Loucy (cell line): ENCODE results near the gene RERG.

Experiments used
- H2AFZ ChIP-seq: fragments of 200-600 bp; sonication (generic); 2 replicates; pipeline ENCODE4 v1.6.0; 2016; ENCODE audit warnings: antibody characterized with exemption, mild to moderate bottlenecking, low read length, moderate library complexity
- H3F3A ChIP-seq: fragments of 200-600 bp; 2 replicates; pipeline ENCODE4 v1.6.0; 2016; ENCODE audit warnings: antibody characterized with exemption, low read depth, mild to moderate bottlenecking
- H3K27me3 ChIP-seq: fragments of 200-600 bp; sonication (generic); 2 replicates; pipeline ENCODE4 v1.6.1; 2014; ENCODE audit warnings: low read length, mild to moderate bottlenecking; ENCODE audit not compliant: insufficient read depth, poor library complexity, severe bottlenecking
- H3K36me3 ChIP-seq: fragments of 200-600 bp; sonication (generic); 2 replicates; pipeline ENCODE4 v1.6.1; 2016; ENCODE audit warnings: low read length; ENCODE audit not compliant: insufficient read depth
- H3K4me1 ChIP-seq: fragments of 200-600 bp; sonication (generic); 2 replicates; pipeline ENCODE4 v1.5.1; 2014; ENCODE audit warnings: low read length, mild to moderate bottlenecking; ENCODE audit not compliant: insufficient read depth, poor library complexity, severe bottlenecking
- H3K4me2 ChIP-seq: fragments of 200-600 bp; sonication (generic); 2 replicates; pipeline ENCODE4 v1.6.0; 2014; ENCODE audit warnings: antibody characterized with exemption, low read length, low read depth, mild to moderate bottlenecking; ENCODE audit not compliant: poor library complexity, severe bottlenecking
- H3K4me3 ChIP-seq: fragments of 200-600 bp; sonication (generic); 2 replicates; pipeline ENCODE4 v1.5.1; 2014; ENCODE audit warnings: low read length, mild to moderate bottlenecking, mixed read lengths; ENCODE audit not compliant: poor library complexity, severe bottlenecking
- H3K79me2 ChIP-seq: fragments of 200-600 bp; sonication (generic); 2 replicates; pipeline ENCODE4 v1.6.1; 2014; ENCODE audit warnings: low read length; ENCODE audit not compliant: insufficient read depth
- H3K9ac ChIP-seq: fragments of 200-600 bp; sonication (generic); 2 replicates; pipeline ENCODE4 v1.6.0; 2014; ENCODE audit warnings: mild to moderate bottlenecking, low read depth, low read length, moderate library complexity; ENCODE audit not compliant: poor library complexity, severe bottlenecking
- H3K9me2 ChIP-seq: fragments of 200-600 bp; sonication (generic); replicated peaks from 2 replicates; pipeline ENCODE4 v1.6.1; 2016; ENCODE audit warnings: low read depth, low read length, mixed read lengths
- H3K9me3 ChIP-seq: fragments of 200-600 bp; sonication (generic); 2 replicates; pipeline ENCODE4 v1.6.1; 2014; ENCODE audit warnings: mild to moderate bottlenecking, antibody characterized with exemption, low read length, low read depth; ENCODE audit not compliant: insufficient read depth
- H4K20me1 ChIP-seq: fragments of 200-600 bp; sonication (generic); 2 replicates; pipeline ENCODE4 v1.6.0; 2014; ENCODE audit warnings: antibody characterized with exemption, low read length, mild to moderate bottlenecking; ENCODE audit not compliant: insufficient read depth, poor library complexity, severe bottlenecking
- CTCF ChIP-seq: fragments of 200-600 bp; sonication (generic); conservative IDR thresholded peaks from 2 replicates; pipeline ENCODE4 v1.5.1; 2014; ENCODE audit warnings: mild to moderate bottlenecking, antibody characterized with exemption, low read length
- EZH2phosphoT487 ChIP-seq: fragments of 200-600 bp; IDR thresholded peaks from 2 replicates; pipeline ENCODE4 v1.6.1; 2018; ENCODE audit warnings: antibody characterized with exemption, mild to moderate bottlenecking, moderate library complexity, borderline replicate concordance

RERG gene

GRCh38 chr12:15218794-15219193 lies 2.4 kb downstream of the RERG start:
- Histone ChIP-seq H3K9me2 (no peaks in the 10 kb centered on the region), H3K4me1 (no peaks in the 10 kb centered on the region), H3K4me3 (no peak overlapping the region), H2AFZ (no peak overlapping the region), H3K79me2 (no peaks in the 10 kb centered on the region), H3F3A (no peaks in the 10 kb centered on the region), H3K9me3 (no peaks in the 10 kb centered on the region), H3K4me2 (no peak overlapping the region), H4K20me1 (no peaks in the 10 kb centered on the region), H3K36me3 (no peaks in the 10 kb centered on the region), H3K9ac (no peak overlapping the region), H3K27me3 (no peaks in the 10 kb centered on the region)
- TF ChIP-seq CTCF (no peak), EZH2phosphoT487 (no peak)

- H3K9ac ChIP-seq: no peak overlapping the region
- no peaks in the 10 kb centered on the region for H3K9me2 ChIP-seq
- H3K4me3 ChIP-seq: no peak overlapping the region
- no peaks in the 10 kb centered on the region for H3F3A ChIP-seq
- H2AFZ ChIP-seq: no peak overlapping the region
- H3K4me2 ChIP-seq: no peak overlapping the region
- H3K36me3 ChIP-seq: no peaks in the 10 kb centered on the region
- H3K79me2 ChIP-seq: no peaks in the 10 kb centered on the region
- H3K4me1 ChIP-seq: no peaks in the 10 kb centered on the region
- no peaks in the 10 kb centered on the region for H3K27me3 ChIP-seq
- no peak for TF ChIP-seq CTCF
- no peak for TF ChIP-seq EZH2phosphoT487
- H4K20me1 ChIP-seq: no peaks in the 10 kb centered on the region
- no peaks in the 10 kb centered on the region for H3K9me3 ChIP-seq
Observed at GRCh38 chr12:15216036-15216889, 5.0 kb downstream of the RERG start.

GRCh38 chr12:15214851-15215601 lies 6.2 kb downstream of the RERG start:
- no peak for TF ChIP-seq EZH2phosphoT487
- no peak for TF ChIP-seq CTCF
- Histone ChIP-seq H4K20me1 (no peaks in the 10 kb centered on the region), H3K4me2 (no peak overlapping the region), H3K9ac (no peak overlapping the region), H3K4me1 (no peaks in the 10 kb centered on the region), H3K9me2 (no peaks in the 10 kb centered on the region), H3K27me3 (no peaks in the 10 kb centered on the region), H3F3A (no peaks in the 10 kb centered on the region), H3K36me3 (no peaks in the 10 kb centered on the region), H2AFZ (no peak overlapping the region), H3K9me3 (no peaks in the 10 kb centered on the region), H3K4me3 (no peak overlapping the region), H3K79me2 (no peaks in the 10 kb centered on the region)
